H9 (cell line): Measurements from ENCODE around the gene CEP97. TPM values are rescaled to one million over a fixed set of nuclear protein-coding genes. Genes with fewer than 3 reads are reported as not detected.
A peak's percentile ranks its signal among the peaks of the same experiment; 100 is the strongest.
"Not testable (repeated sequence)": the region's sequence is repeated elsewhere in the genome, so short reads cannot be mapped to it uniquely, and the experiment has no call there.

Experiments used
- DNase-seq: peaks from one replicate; pipeline ENCODE4 v3.0.0-alpha.2; 2017
- H2AFZ ChIP-seq: one replicate; pipeline ENCODE4 v1.6.1; 2013; ENCODE audit warnings: mild to moderate bottlenecking, low read length, control low read depth, moderate library complexity
- H2AK5ac ChIP-seq: 2 replicates; pipeline ENCODE4 v1.6.1; 2013; ENCODE audit warnings: low read length, control low read depth, mixed read lengths; ENCODE audit not compliant: insufficient read length
- H2BK120ac ChIP-seq: one replicate; pipeline ENCODE4 v1.6.1; 2013; ENCODE audit warnings: low read depth, mild to moderate bottlenecking, low read length, control low read depth, inconsistent platforms; ENCODE audit not compliant: poor library complexity, severe bottlenecking
- H2BK12ac ChIP-seq: 2 replicates; pipeline ENCODE4 v1.6.1; 2013; ENCODE audit warnings: low read length, control low read depth, mixed read lengths, low read depth; ENCODE audit not compliant: insufficient read length
- H2BK15ac ChIP-seq: 2 replicates; pipeline ENCODE4 v1.6.1; 2013; ENCODE audit warnings: low read depth, low read length, control low read depth
- H2BK20ac ChIP-seq: one replicate; pipeline ENCODE4 v1.6.1; 2013; ENCODE audit warnings: low read depth, mild to moderate bottlenecking, low read length, control low read depth, inconsistent platforms; ENCODE audit not compliant: poor library complexity, severe bottlenecking
- H2BK5ac ChIP-seq: 2 replicates; pipeline ENCODE4 v1.6.1; 2013; ENCODE audit warnings: low read length, control low read depth, mixed read lengths; ENCODE audit not compliant: insufficient read length
- H3K14ac ChIP-seq: 2 replicates; pipeline ENCODE4 v1.6.1; 2013; ENCODE audit warnings: low read length, control low read depth; ENCODE audit not compliant: insufficient read depth
- H3K18ac ChIP-seq: 2 replicates; pipeline ENCODE4 v1.6.1; 2013; ENCODE audit warnings: low read depth, mild to moderate bottlenecking, mixed read lengths, low read length, control low read depth; ENCODE audit not compliant: insufficient read length
- H3K23ac ChIP-seq: 2 replicates; pipeline ENCODE4 v1.6.1; 2013; ENCODE audit warnings: low read length, control low read depth, mixed read lengths, low read depth; ENCODE audit not compliant: insufficient read length
- H3K23me2 ChIP-seq: 2 replicates; pipeline ENCODE4 v1.6.1; 2013; ENCODE audit warnings: low read depth, mild to moderate bottlenecking, mixed read lengths, low read length, control low read depth; ENCODE audit not compliant: insufficient read length, poor library complexity, severe bottlenecking
- H3K27ac ChIP-seq: 2 replicates; pipeline ENCODE4 v1.5.1; 2013; ENCODE audit warnings: low read length, control low read depth, mixed read lengths, low read depth; ENCODE audit not compliant: insufficient read length
- H3K27me3 ChIP-seq: 2 replicates; pipeline ENCODE4 v1.6.1; 2013; ENCODE audit warnings: low read length, control low read depth, inconsistent platforms; ENCODE audit not compliant: insufficient read depth
- H3K4ac ChIP-seq: 2 replicates; pipeline ENCODE4 v1.6.1; 2013; ENCODE audit warnings: low read depth, mild to moderate bottlenecking, control low read depth, inconsistent platforms, low read length, moderate library complexity
- H3K4me1 ChIP-seq: 2 replicates; pipeline ENCODE4 v1.6.1; 2013; ENCODE audit warnings: low read length, control low read depth, inconsistent platforms; ENCODE audit not compliant: insufficient read depth
- H3K4me2 ChIP-seq: 2 replicates; pipeline ENCODE4 v1.6.1; 2013; ENCODE audit warnings: low read length, control low read depth, mixed read lengths; ENCODE audit not compliant: insufficient read length, insufficient read depth
- H3K56ac ChIP-seq: 2 replicates; pipeline ENCODE4 v1.6.1; 2013; ENCODE audit warnings: low read depth, mild to moderate bottlenecking, mixed read lengths, low read length, control low read depth; ENCODE audit not compliant: insufficient read length
- H3K79me1 ChIP-seq: 2 replicates; pipeline ENCODE4 v1.6.1; 2013; ENCODE audit warnings: low read depth, mild to moderate bottlenecking, moderate library complexity, low read length, control low read depth, inconsistent platforms; ENCODE audit not compliant: insufficient read depth, poor library complexity, severe bottlenecking
- H3K79me2 ChIP-seq: 2 replicates; pipeline ENCODE4 v1.6.1; 2013; ENCODE audit warnings: low read length, control low read depth, inconsistent platforms; ENCODE audit not compliant: insufficient read depth
- H3K9ac ChIP-seq: 2 replicates; pipeline ENCODE4 v1.6.1; 2013; ENCODE audit warnings: low read length, control low read depth, mixed read lengths; ENCODE audit not compliant: insufficient read length; ENCODE audit errors: extremely low read depth
- H3K9me3 ChIP-seq: one replicate; pipeline ENCODE4 v1.6.1; 2013; ENCODE audit warnings: low read depth, low read length, inconsistent platforms; ENCODE audit not compliant: control insufficient read depth
- H3T11ph ChIP-seq: one replicate; pipeline ENCODE4 v1.6.1; 2013; ENCODE audit warnings: mild to moderate bottlenecking, low read length, control low read depth, inconsistent platforms
- H4K20me1 ChIP-seq: one replicate; pipeline ENCODE4 v1.6.1; 2013; ENCODE audit not compliant: control insufficient read depth, insufficient read length, insufficient read depth
- H4K5ac ChIP-seq: 2 replicates; pipeline ENCODE4 v1.6.1; 2013; ENCODE audit warnings: low read depth, mild to moderate bottlenecking, mixed read lengths, low read length, control low read depth; ENCODE audit not compliant: insufficient read length
- H4K8ac ChIP-seq: replicated peaks from 2 replicates; pipeline ENCODE4 v1.6.1; 2013; ENCODE audit warnings: low read length, control low read depth, mixed read lengths, low read depth; ENCODE audit not compliant: insufficient read length
- H4K91ac ChIP-seq: 2 replicates; pipeline ENCODE4 v1.6.1; 2013; ENCODE audit warnings: low read depth, mild to moderate bottlenecking, moderate library complexity, mixed read lengths, low read length, control low read depth; ENCODE audit not compliant: insufficient read length
- H3K27ac Mint-ChIP-seq, 3 experiments: 2 replicates in 2 of 3; 3 replicates in 1 of 3; pipeline ENCODE4 v1.8.0; 2020 to 2021; ENCODE audit warnings: mixed read lengths in 3 of 3, mild to moderate bottlenecking in 1 of 3, moderate library complexity in 1 of 3
- H3K27me3 Mint-ChIP-seq: 2 replicates; pipeline ENCODE4 v1.8.0; 2021; ENCODE audit warnings: low read depth, mild to moderate bottlenecking, moderate library complexity, mixed read lengths
- H3K36me3 Mint-ChIP-seq, 3 experiments: 2 replicates in 2 of 3; 3 replicates in 1 of 3; pipeline ENCODE4 v1.8.0; 2020 to 2021; ENCODE audit warnings: low read depth in 3 of 3, mixed read lengths in 3 of 3; ENCODE audit not compliant: insufficient read depth in 1 of 3
- H3K4me1 Mint-ChIP-seq, 2 experiments: 2 replicates each; pipeline ENCODE4 v1.8.0; 2020; ENCODE audit warnings: mixed read lengths in 2 of 2
- H3K4me3 Mint-ChIP-seq, 2 experiments: 2 replicates in 1 of 2; 3 replicates in 1 of 2; pipeline ENCODE4 v1.8.0; 2020 to 2021; ENCODE audit warnings: mild to moderate bottlenecking in 2 of 2, mixed read lengths in 2 of 2, moderate library complexity in 1 of 2
- H3K9me3 Mint-ChIP-seq, 2 experiments: 2 replicates in 1 of 2; 3 replicates in 1 of 2; pipeline ENCODE4 v1.8.0; 2020; ENCODE audit warnings: mild to moderate bottlenecking in 2 of 2, mixed read lengths in 2 of 2, moderate library complexity in 1 of 2
- CTCF ChIP-seq: fragments of 200-600 bp; sonication (generic); conservative IDR thresholded peaks from 3 replicates; pipeline ENCODE4 v1.8.0; 2021; ENCODE audit warnings: antibody characterized with exemption, mild to moderate bottlenecking
- WGBS: extraction: QIAGEN DNeasy Blood & Tissue Kit; methylation state at CpG from one replicate; pipeline ENCODE4 v1.1.7; 2013; ENCODE audit warnings: missing lambda C conversion rate, low lambda C conversion rate, mixed read lengths; ENCODE audit not compliant: insufficient read length; ENCODE audit errors: extremely low coverage; 5-methylcytosine and 5-hydroxymethylcytosine counted together
- total RNA-seq: library from RNA; stranded (reverse); gene quantifications from 2 replicates; pipeline ENCODE4 v1.2.1, GENCODE V29; 2021

The CEP97 gene
- total RNA-seq, 1 experiment from 2014 or later = 13.9 TPM

GRCh38 chr3:101677436-101678286 lies 46.8 kb upstream of the CEP97 start:
- Histone ChIP-seq H3K14ac (no peak overlapping the region), H2BK12ac (no peak overlapping the region), H3K9me3 (no peaks in the 10 kb centered on the region), H3K27me3 (no peaks in the 10 kb centered on the region), H4K91ac (no peak overlapping the region), H3K18ac (no peak overlapping the region), H4K20me1 (no peaks in the 10 kb centered on the region), H3K4ac (no peak overlapping the region), H4K5ac (no peak overlapping the region), H4K8ac (no peak overlapping the region), H2BK5ac (no peak overlapping the region), H3K27ac (no peak overlapping the region), H2BK15ac (no peak overlapping the region), H3K4me2 (peak overlapping the region; percentile 24), H3K9ac (no peak overlapping the region), H2BK20ac (no peak overlapping the region), H2BK120ac (no peak overlapping the region), H3K56ac (no peak overlapping the region), H3K79me1 (no peaks in the 10 kb centered on the region), H3K23me2 (no peaks in the 10 kb centered on the region), H3K4me1 (no peaks in the 10 kb centered on the region), H3K79me2 (peaks cover 11% of the 10 kb centered on the region; the same call in 1 of the 2 replicates), H3K23ac (no peak overlapping the region), H3T11ph (no peak overlapping the region), H2AK5ac (no peak overlapping the region), H2AFZ (no peak overlapping the region)
- peak overlapping the region; percentile 87 to 98 (median 93); a peak in 5 of 7 replicates for H3K27ac Mint-ChIP-seq
- H3K4me3 Mint-ChIP-seq = peak overlapping the region; percentile 93 to 94
- no CpG with 5 or more reads among the region's 29 CpGs for WGBS
- H3K4me1 Mint-ChIP-seq = peaks cover 14 to 23% of the 10 kb centered on the region in 2 experiments
- DNase-seq = peak; percentile 47
- H3K9me3 Mint-ChIP-seq = no peaks in the 10 kb centered on the region
- H3K36me3 Mint-ChIP-seq = peaks cover 30 to 35% (median 32%) of the 10 kb centered on the region in 3 experiments
- no peak for TF ChIP-seq CTCF
- H3K27me3 Mint-ChIP-seq = peaks cover 1% of the 10 kb centered on the region; the same call in 1 of the 2 replicates

- H3K4me1 ChIP-seq, H4K5ac ChIP-seq, H3K14ac ChIP-seq, H3K27me3 ChIP-seq, H4K20me1 ChIP-seq, H3K9me3 Mint-ChIP-seq, H2BK120ac ChIP-seq, H3K4ac ChIP-seq, H3K56ac ChIP-seq, H3K23me2 ChIP-seq, H2AK5ac ChIP-seq, H3K9me3 ChIP-seq, H3K79me1 ChIP-seq, H3K27ac Mint-ChIP-seq, H4K91ac ChIP-seq, H2BK20ac ChIP-seq, H3K27ac ChIP-seq, H2AFZ ChIP-seq, H3K9ac ChIP-seq, H4K8ac ChIP-seq, H2BK5ac ChIP-seq, H3K27me3 Mint-ChIP-seq, H3K4me3 Mint-ChIP-seq, DNase-seq, H2BK15ac ChIP-seq, H3K4me2 ChIP-seq, H3T11ph ChIP-seq, H2BK12ac ChIP-seq, H3K23ac ChIP-seq, H3K18ac ChIP-seq: not testable (repeated sequence)
- Mint-ChIP-seq H3K36me3 (peaks cover 35 to 45% (median 40%) of the 10 kb centered on the region in 3 experiments), H3K4me1 (peaks cover 14 to 22% of the 10 kb centered on the region in 2 experiments)
- no CpG with 5 or more reads among the region's 2 CpGs for WGBS
- H3K79me2 ChIP-seq = peaks cover 11% of the 10 kb centered on the region; the same call in 1 of the 2 replicates
These were observed 45.6 kb upstream of the CEP97 start for GRCh38 chr3:101678837-101679236.
